NK-92 treated with Interleukin-12 subunit alpha and Interleukin-12 subunit beta, amount 100 ng/mL, for 24 hours (cell line): ENCODE results near the gene PI3.

ENCODE experiments used
- DNase-seq: peaks from one replicate; lab custom pipeline; 2025; lab: John Stamatoyannopoulos, UW

PI3 gene

GRCh38 chr20:45187693-45188092, 13.0 kb downstream of the PI3 start:
- DNase-seq: no peak

GRCh38 chr20:45189067-45189609, 14.4 kb downstream of the PI3 start:
- DNase-seq: no peak

GRCh38 chr20:45189861-45190260, 15.2 kb downstream of the PI3 start:
- DNase-seq: no peak

GRCh38 chr20:45191926-45192325, 17.2 kb downstream of the PI3 start:
- DNase-seq: no peak

- no peak for DNase-seq
These were observed 18.6 kb downstream of the PI3 start for GRCh38 chr20:45193331-45193730.

- no peak for DNase-seq
These were observed 32.0 kb downstream of the PI3 start, which contains the start of gene SEMG1 for GRCh38 chr20:45206725-45207124. Gene SEMG1 (plus strand): TSS chr20:45207033. CDS start chr20:45207054, 21 bp downstream.

- DNase-seq: no peak
These were observed 35.2 kb downstream of the PI3 start for GRCh38 chr20:45209924-45210323.

- DNase-seq: no peak
These were observed 37.1 kb downstream of the PI3 start for GRCh38 chr20:45211569-45212474.

- no peak for DNase-seq
These were observed 38.1 kb downstream of the PI3 start for GRCh38 chr20:45212836-45213235.

GRCh38 chr20:45218124-45218523, 43.4 kb downstream of the PI3 start:
- DNase-seq: no peak

- no peak for DNase-seq
These were observed 43.9 kb downstream of the PI3 start for GRCh38 chr20:45218636-45219035.

GRCh38 chr20:45221076-45221475, 46.4 kb downstream of the PI3 start, which contains the start of gene SEMG2:
Gene SEMG2 (plus strand): TSS chr20:45221373. CDS start chr20:45221390, 17 bp downstream.
- no peak for DNase-seq

GRCh38 chr20:45223136-45223535, 48.4 kb downstream of the PI3 start:
- no peak for DNase-seq
